GM20431 (cell line): Measurements from ENCODE around the gene TMEM33.

ENCODE experiments used
- in situ Hi-C: fragments of 300-500 bp; cut with MseI, MboI; formaldehyde crosslinking; loops from one replicate; pipeline ENCODE4 v1.15.0; 2020; ENCODE audit warnings: low sequenced_read_pairs; ENCODE audit not compliant: unreplicated experiment

Gene TMEM33

GRCh38 chr4:41934514-41934900 is 722 bp upstream of the TMEM33 start:
- in situ Hi-C loops: no loop called here

- in situ Hi-C loops: no loop called here
Measured at GRCh38 chr4:41935652-41936021, 408 bp downstream of the TMEM33 start.

DNA sequence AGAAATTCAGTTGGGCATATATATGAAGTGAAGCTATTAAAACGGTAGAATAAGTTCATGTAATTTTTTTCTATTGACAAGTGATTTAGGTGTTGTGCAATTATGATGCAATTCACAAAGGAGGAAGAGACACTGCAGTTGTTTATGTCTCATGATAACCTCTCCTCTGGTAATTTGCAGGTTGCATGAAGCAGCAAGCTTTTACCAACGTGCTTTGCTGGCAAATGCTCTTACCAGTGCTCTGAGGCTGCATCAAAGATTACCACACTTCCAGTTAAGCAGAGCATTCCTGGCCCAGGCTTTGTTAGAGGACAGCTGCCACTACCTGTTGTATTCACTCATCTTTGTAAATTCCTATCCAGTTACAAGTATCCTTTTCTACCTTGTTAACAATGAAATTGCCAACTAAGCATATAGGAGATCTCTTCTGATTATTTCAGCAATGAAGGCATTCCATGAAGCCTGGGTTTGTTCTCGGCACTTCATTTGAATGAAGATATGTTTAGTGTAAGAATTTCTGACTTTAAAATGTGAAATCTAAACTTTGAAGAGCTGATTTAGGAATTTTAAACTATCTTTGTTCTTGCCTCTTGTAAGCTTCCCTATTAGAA is 3.9 kb downstream of the TMEM33 start:
- in situ Hi-C loops: no loop called here

GRCh38 chr4:41940834-41941233 is 5.6 kb downstream of the TMEM33 start:
- in situ Hi-C loops: no loop called here

DNA sequence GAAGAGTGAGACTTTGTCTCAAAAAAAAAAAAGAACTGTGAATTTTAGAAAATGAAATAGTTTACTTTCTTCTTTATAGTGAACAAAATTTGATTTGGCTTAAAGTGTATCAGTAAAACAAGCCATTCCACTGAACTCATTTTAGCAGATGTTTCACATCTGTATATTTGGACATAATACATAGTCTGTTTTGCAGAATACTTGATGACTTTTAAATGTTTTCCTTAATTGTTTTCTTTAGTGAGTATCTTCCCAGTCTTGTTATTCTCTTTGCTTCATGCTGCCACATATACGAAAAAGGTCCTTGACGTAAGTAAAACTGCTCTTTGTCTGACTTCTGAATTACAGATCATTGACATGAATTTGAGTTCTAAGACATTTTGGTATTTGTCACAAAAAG is 8.3 kb downstream of the TMEM33 start:
- in situ Hi-C loops: no loop called here

DNA sequence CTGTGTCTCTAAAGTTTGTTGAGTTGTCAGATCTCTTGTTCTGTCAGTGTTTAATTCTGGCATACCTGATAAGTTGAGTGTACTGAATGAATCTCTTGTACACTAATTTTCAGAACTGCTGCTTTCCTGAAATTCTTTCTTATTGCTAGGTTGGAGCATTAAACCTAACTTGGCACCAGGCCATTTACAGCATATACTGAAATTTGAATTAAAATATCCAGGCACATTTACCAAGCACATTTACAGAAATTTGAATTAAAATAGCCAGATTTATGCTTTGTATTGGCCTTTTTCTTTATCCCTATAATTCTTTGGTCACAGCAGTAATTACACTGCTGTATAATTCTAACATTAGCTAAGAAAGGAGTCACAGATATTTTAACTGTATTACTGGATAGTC is 8.9 kb downstream of the TMEM33 start:
- in situ Hi-C loops: no loop called here

GRCh38 chr4:41949531-41949930 is 14.3 kb downstream of the TMEM33 start:
- in situ Hi-C loops: no loop called here

DNA sequence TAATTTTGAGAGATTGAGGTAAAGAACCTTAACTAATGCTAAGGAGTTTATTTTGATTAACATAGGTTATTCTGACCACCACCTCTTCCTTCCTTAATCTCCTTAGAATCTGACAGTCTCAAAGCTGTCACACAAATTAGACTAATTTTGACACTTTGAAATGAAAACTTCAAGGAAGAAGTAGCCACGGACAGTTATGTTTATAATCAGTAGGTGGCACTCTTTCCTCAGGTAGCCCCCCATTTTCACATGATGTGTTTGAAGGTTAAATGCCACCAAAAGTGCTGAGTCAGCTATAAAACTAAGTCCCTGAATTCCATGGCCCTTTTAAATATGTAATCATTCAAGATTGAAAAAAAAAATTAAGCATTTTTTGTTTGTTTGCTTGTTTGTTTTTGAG is 22.4 kb downstream of the TMEM33 start:
- in situ Hi-C loops: loop anchor here (25.0 kb wide), 1 partner anchor 330 kb away; no protein-coding TSS in a partner anchor

GRCh38 chr4:41963105-41963504 is 27.9 kb downstream of the TMEM33 start:
- in situ Hi-C loops: loop anchor here (25.0 kb wide), 1 partner anchor 324 kb away; no protein-coding TSS in a partner anchor

GRCh38 chr4:41964401-41964800 is 29.2 kb downstream of the TMEM33 start:
- in situ Hi-C loops: loop anchor here (25.0 kb wide), 1 partner anchor 323 kb away; no protein-coding TSS in a partner anchor

- in situ Hi-C loops: loop anchor here (25.0 kb wide), 1 partner anchor 320 kb away; no protein-coding TSS in a partner anchor
Measured at GRCh38 chr4:41967392-41967791, 32.2 kb downstream of the TMEM33 start.

GRCh38 chr4:41969671-41970070 is 34.4 kb downstream of the TMEM33 start:
- in situ Hi-C loops: loop anchor here (25.0 kb wide), 1 partner anchor 318 kb away; no protein-coding TSS in a partner anchor

DNA sequence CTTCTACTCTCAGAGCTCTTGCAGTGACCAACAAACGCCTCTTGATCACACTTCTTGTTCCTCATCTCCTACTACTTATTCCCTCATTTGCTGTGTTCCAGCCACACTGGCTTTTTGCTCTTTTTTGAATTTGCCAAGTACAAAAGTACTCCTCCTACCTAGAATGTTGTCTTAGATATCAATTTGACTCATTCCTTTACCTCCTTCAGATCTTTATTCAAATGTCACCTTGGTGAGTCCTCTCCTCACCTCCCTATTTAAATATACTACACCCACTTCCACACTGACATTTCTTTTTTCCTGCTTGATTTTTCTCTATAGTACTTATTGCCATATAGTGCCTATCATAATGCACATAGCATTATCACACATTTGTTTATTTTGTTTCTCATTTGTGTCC is 40.1 kb downstream of the TMEM33 start:
- in situ Hi-C loops: no loop called here

DNA sequence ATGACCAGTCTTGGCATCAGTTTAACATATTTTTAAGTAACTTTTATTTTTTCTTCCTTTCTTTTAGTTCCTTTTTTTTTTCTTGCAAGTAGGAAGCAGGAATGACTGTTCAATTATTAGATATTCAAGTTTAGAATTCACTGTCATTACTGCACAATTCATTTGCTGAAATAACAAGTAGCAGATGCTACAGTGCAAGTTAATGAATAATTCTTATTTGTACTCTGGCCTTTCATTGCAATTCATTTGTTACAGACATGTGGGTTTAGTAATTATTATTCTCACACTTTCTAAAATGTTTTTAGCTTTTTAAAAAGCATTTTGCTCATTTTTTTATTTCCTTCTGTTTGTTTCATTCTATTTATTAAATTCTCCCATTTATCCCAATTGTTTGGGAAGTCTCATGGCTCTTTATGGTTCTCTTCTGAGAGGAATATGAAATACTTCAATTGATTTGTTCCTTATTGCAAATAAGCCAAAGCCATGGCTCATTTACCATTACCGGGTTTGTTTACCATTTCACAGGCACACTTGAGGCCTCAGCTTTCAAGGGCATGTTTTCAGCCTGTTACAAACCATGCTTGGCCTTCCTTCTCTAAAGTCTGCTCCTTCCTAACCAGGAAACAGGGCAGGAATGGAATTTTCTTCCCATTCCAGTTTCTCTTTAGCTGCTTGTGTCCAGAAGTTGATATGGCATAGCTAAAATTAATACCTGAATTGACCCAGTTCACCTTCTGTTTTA is 41.7 kb downstream of the TMEM33 start:
- in situ Hi-C loops: no loop called here

GRCh38 chr4:41977709-41978108 is 42.5 kb downstream of the TMEM33 start:
- in situ Hi-C loops: no loop called here

- in situ Hi-C loops: no loop called here
Measured at GRCh38 chr4:41981456-41981855, 46.2 kb downstream of the TMEM33 start, which contains the start of gene DCAF4L1. TSS of gene DCAF4L1 (plus strand) at chr4:41981756. CDS start at chr4:41981793, 37 bp downstream.

- in situ Hi-C loops: no loop called here
Measured at GRCh38 chr4:41982716-41983115, 47.5 kb downstream of the TMEM33 start.

- in situ Hi-C loops: no loop called here
Measured at GRCh38 chr4:41985151-41985550, 49.9 kb downstream of the TMEM33 start.

GRCh38 chr4:41989994-41990364 is 54.8 kb downstream of the TMEM33 start:
- in situ Hi-C loops: no loop called here

DNA sequence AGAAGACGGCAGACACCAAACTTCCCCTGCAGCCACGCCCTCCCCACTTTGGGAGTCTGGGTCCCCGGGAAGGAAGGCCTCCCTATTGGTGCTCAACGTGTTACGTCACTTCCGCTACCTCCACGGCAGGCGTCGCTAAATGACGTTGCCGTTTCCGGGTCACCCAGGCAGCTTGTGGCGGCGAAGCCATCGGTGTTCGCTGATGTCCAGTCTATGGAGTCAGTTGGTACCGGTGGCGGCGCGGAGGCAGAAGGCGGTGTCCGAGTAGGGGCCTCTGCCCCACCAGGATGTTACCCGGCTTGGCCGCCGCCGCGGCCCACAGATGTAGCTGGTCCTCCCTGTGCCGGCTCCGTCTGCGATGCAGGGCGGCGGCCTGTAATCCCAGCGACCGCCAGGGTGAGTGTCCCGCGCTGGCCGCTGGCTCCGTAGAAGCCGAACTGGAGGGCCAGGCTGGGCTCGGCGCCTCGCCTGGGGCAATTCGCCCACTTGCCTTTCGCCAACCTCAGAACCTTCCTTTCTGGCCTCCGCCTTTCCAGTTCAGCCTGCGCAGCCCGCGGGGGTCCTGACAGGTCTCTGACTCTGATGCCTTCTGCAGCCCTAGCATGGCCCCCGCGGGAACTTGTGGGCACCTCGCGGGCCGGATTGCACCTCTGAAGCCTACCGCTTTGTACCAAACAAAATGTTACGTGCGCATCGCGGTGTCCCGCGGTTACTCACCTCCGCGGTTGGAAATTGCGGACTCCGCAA is 55.3 kb downstream of the TMEM33 start, which contains the start of gene SLC30A9:
Gene SLC30A9, plus strand, starts transcription at position 166 of the 747 bp plus-strand sequence. Its CDS starts 122 bp downstream, at position 288.
- in situ Hi-C loops: no loop called here
